A172 (cell line): ENCODE results near the gene SLC35F3. TPM values are rescaled to one million over a fixed set of nuclear protein-coding genes. Genes with fewer than 3 reads are reported as not detected.
"Not testable (repeated sequence)": the region's sequence is repeated elsewhere in the genome, so short reads cannot be mapped to it uniquely, and the experiment has no call there.

Experiments
- DNase-seq: peaks from one replicate; pipeline ENCODE4 v3.0.0-alpha.2; 2015; ENCODE audit warnings: low spot score
- total RNA-seq: library from RNA; depleted of rRNA; stranded (reverse); fragments of >200 nt; shearing (Covaris generic); gene quantifications from 2 replicates; pipeline ENCODE4 v1.2.3, GENCODE V29; 2014

The SLC35F3 gene
- total RNA-seq, 1 experiment from 2014 or later = not detected

GRCh38 chr1:234143681-234144080, 239.2 kb downstream of the SLC35F3 start:
- DNase-seq = no peak

DNA sequence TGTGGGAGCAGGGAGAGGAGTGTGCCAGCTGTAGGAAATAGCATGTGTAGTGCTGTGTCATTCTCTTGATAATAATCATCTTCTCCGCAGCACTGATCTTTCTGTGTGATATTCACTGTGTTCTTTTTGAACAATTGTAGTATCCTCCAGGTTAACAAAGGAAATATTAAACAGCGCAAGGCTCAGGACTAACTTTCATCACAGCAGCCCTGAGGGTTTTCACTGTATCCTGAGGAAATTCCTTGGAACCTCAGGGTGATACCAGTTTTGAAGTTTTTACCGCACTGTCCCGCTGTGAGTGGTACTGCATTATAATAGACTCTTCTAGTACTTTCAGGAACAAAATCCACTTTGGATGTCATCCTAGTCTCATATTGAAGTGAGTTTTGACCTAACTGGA, 240.4 kb downstream of the SLC35F3 start:
- DNase-seq = no peak

- no peak for DNase-seq
Observed at GRCh38 chr1:234148350-234148749, 243.9 kb downstream of the SLC35F3 start.

DNA sequence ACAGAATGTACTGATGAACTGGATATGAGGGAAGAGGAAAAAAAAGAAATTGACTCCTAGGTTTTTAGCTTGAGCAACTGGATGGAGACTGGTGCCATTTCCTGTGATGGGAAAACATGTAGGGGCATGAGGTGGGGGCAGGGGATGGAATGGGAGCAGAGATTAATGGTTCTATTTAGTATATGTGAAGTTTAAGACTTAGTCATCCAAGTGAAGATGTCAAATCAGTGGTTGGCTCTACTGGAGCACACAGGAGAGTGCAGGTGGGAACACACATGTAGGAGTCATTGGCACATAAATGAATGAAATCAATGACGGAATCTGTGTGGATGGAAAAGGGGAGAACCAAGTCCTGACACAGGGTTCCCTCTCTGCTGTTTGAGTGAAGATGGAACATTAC, 244.3 kb downstream of the SLC35F3 start:
- no peak for DNase-seq

DNA sequence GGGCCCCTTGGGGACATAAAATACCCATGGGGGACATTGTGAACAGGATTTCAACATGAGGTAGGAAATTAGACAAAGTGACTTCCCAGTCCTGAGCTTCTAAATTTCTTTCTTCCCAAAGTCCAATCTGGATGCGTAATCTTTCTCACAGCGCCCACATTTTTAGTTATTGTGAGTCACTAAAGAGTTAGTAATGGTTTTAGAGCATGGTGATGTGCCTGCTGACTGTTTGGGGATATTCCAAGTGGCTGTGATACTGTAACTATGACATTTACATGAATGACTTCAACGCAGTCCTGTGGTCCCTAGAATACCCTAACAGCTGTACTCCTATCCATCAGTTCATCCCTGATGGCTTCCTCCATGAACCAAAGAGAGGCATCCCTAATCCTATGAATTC, 244.7 kb downstream of the SLC35F3 start:
- DNase-seq = peak; percentile 54

- DNase-seq = no peak
Observed at GRCh38 chr1:234150892-234151291, 246.4 kb downstream of the SLC35F3 start.

- not testable (repeated sequence) for DNase-seq
Observed at GRCh38 chr1:234152344-234152743, 247.9 kb downstream of the SLC35F3 start.

DNA sequence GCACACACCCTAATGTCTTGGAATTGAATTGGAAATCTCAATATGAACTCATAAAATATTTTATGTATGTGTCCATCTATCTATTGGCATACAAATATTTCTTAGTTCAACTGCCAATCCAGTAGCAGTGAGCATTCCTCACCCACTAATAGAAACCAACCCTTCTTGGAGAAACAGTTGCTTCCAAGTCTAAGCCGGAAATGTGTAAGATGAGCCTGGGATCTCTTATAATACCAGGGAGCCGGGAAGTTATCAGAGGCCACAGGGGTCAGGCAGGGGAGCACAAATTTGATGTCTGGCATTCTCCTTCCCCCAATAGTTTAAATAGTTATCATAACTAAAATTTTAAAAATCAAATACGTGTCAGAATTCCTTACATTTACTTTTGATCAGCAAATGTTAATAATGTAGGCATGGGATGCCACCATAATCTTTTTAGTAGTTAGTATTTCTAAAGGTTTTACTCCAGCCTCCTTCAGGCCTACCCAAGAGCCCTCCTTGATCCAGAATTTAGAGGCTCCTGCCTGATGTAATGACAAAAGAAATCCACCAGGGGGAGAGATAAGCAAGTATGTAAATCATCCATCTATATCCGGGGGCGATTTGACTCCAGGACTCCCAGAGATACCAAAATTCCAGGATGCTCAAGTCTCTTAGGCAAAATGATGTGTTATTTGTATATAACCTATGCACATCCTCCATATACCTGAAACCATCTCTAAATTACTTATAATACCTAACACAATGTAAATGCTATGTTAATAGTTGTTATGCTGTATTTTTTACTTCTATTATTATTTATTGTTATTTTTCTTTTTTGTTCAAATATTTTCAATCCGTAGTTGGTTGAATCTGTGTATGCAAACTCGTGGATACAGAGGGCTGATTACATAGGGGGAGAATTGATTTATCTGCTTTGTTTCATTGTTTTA, 250.1 kb downstream of the SLC35F3 start:
- peak; percentile 82 for DNase-seq

GRCh38 chr1:234162661-234163060, 258.2 kb downstream of the SLC35F3 start:
- DNase-seq = no peak

GRCh38 chr1:234163267-234163919, 258.9 kb downstream of the SLC35F3 start:
- no peak for DNase-seq

DNA sequence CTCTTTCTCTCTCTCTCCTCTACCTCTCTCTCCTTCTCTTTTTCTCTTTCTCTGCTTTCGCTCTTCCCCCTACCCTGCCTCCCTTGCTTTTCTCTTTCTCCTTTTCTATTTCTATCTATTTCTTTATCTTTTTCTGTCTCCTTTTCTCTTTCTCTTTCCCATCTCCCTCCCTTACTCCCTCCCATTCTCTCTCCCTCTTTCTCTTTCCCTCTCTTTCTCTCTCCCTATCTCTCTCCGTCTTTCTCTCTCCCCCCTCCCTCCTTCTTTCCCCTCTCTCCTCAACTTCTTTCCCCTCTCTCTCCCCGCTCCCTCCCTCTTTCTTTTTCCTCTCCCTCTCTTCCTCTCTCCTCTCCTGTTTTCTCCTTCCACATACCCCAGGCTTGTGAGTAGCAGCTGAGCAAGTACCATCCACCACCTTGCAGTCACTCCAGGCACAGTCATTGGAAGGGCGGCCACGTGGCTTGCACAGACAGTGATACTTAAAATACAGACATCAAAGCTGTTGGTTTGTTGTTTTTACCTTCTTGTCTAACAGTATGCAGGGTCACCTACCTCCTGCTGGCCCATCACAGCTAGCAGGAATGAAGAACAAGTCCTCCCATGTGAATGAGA, 259.7 kb downstream of the SLC35F3 start:
- DNase-seq = no peak

GRCh38 chr1:234168061-234168724, 263.7 kb downstream of the SLC35F3 start:
- DNase-seq = no peak

- no peak for DNase-seq
Observed at GRCh38 chr1:234169161-234169849, 264.8 kb downstream of the SLC35F3 start.

- no peak for DNase-seq
Observed at GRCh38 chr1:234170067-234170466, 265.6 kb downstream of the SLC35F3 start.

GRCh38 chr1:234170622-234171021, 266.1 kb downstream of the SLC35F3 start:
- no peak for DNase-seq

- DNase-seq = no peak
Observed at GRCh38 chr1:234173968-234174367, 269.5 kb downstream of the SLC35F3 start.

DNA sequence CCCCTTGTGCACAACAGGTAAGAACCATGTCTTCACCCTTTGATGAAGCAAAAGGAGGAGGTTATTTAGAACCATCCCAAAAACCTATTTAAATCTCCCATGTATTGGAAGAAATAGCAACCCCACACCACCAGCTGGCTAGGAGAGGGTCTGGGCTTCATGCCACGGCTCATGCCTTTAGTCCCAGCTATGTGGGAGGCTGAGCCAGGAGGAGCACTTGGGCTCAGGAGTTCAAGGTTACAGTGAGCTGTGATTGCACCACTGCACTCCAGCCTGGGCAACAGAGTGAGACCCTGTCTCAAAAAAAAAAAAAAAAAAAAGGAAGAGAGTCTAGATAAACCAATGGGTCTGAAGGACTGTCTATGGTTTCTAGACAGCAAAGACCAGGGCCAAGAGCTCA, 270.9 kb downstream of the SLC35F3 start:
- no peak for DNase-seq

- DNase-seq = no peak
Observed at GRCh38 chr1:234176000-234176399, 271.5 kb downstream of the SLC35F3 start.

- DNase-seq = not testable (repeated sequence)
Observed at GRCh38 chr1:234176847-234177246, 272.4 kb downstream of the SLC35F3 start.

DNA sequence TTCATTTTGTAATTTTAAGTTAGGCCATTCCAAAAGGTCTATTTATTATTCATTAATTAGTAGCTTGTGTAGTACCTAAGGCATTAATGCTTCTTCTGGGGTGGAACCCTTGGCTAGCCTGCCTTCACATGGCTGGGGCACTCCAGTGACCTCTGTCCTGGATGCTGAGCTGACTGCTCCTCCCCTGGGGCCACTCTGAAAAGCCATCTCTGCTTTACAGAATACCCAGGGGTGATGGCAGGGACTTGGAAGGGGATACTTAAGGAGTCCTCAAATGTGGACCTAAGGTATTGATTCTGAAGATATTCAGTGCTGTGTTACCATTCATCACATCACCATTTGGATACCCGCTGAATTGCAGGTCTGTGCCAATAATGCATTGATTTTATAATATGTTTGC, 281.0 kb downstream of the SLC35F3 start:
- no peak for DNase-seq

- DNase-seq = peak; percentile 90
Observed at GRCh38 chr1:234186037-234186688, 281.7 kb downstream of the SLC35F3 start.
